Dendritic cell treated with granulocyte-macrophage colony-stimulating factor and Interleukin-4, amounts not matched to agents 40 ng/mL and 50 ng/mL, for 4 days (primary cell): ENCODE data around the gene CLDN3.
A peak's percentile ranks its signal among the peaks of the same experiment; 100 is the strongest.
"Not testable (repeated sequence)": the region's sequence is repeated elsewhere in the genome, so short reads cannot be mapped to it uniquely, and the experiment has no call there.

Experiments used
- H3K27ac Mint-ChIP-seq: one replicate; pipeline ENCODE4 v1.8.0; 2022; ENCODE audit warnings: mild to moderate bottlenecking, mixed read lengths
- H3K27me3 Mint-ChIP-seq: one replicate; pipeline ENCODE4 v1.8.0; 2022; ENCODE audit warnings: mild to moderate bottlenecking, mixed read lengths
- H3K36me3 Mint-ChIP-seq: one replicate; pipeline ENCODE4 v1.8.0; 2022; ENCODE audit warnings: low read depth, mixed read lengths
- H3K4me1 Mint-ChIP-seq: one replicate; pipeline ENCODE4 v1.8.0; 2022; ENCODE audit warnings: low read depth, mixed read lengths
- H3K4me3 Mint-ChIP-seq: one replicate; pipeline ENCODE4 v1.8.0; 2022; ENCODE audit warnings: mild to moderate bottlenecking, moderate library complexity, mixed read lengths
- H3K9me3 Mint-ChIP-seq: one replicate; pipeline ENCODE4 v1.8.0; 2022; ENCODE audit warnings: mixed read lengths
- intact Hi-C: fragments of 100-400 bp; cut with micrococcal nuclease; formaldehyde crosslinking; loops from one replicate; pipeline ENCODE4 v1.15.0; 2022

The CLDN3 gene

GRCh38 chr7:73737491-73738219 lies 32.4 kb downstream of the CLDN3 start:
- Mint-ChIP-seq H3K4me3 (peak overlapping the region; percentile 97), H3K9me3 (peaks cover 13% of the 10 kb centered on the region), H3K27ac (peak overlapping the region; percentile 96), H3K36me3 (peaks cover 38% of the 10 kb centered on the region), H3K4me1 (peaks cover 39% of the 10 kb centered on the region), H3K27me3 (peaks cover 34% of the 10 kb centered on the region)
- intact Hi-C loops = loop anchor here (2.0 to 5.0 kb wide), 2 partner anchors 55 to 345 kb away; partner anchors contain the start of genes BUD23, DNAJC30 and LIMK1

GRCh38 chr7:73736885-73737284 lies 33.2 kb downstream of the CLDN3 start:
- peaks cover 32% of the 10 kb centered on the region for H3K27me3 Mint-ChIP-seq
- peaks cover 39% of the 10 kb centered on the region for H3K4me1 Mint-ChIP-seq
- peaks cover 13% of the 10 kb centered on the region for H3K9me3 Mint-ChIP-seq
- peaks cover 38% of the 10 kb centered on the region for H3K36me3 Mint-ChIP-seq
- no peak overlapping the region for H3K4me3 Mint-ChIP-seq
- H3K27ac Mint-ChIP-seq = no peak overlapping the region
- intact Hi-C loops = loop anchor here (5.0 kb wide), 1 partner anchor 345 kb away; the partner anchor contains the start of gene LIMK1

- intact Hi-C loops = loop anchor here (5.0 kb wide), 1 partner anchor 347 kb away; the partner anchor contains the start of gene LIMK1
- Mint-ChIP-seq H3K36me3 (peaks cover 38% of the 10 kb centered on the region), H3K27me3 (peaks cover 31% of the 10 kb centered on the region), H3K9me3 (peaks cover 13% of the 10 kb centered on the region), H3K4me3 (no peak overlapping the region), H3K27ac (peak overlapping the region; percentile 50), H3K4me1 (peaks cover 39% of the 10 kb centered on the region)
Observed at GRCh38 chr7:73735528-73735905, 34.6 kb downstream of the CLDN3 start.

GRCh38 chr7:73734619-73735527 lies 35.2 kb downstream of the CLDN3 start:
- intact Hi-C loops = loop anchor here (5.0 kb wide), 1 partner anchor 347 kb away; the partner anchor contains the start of gene LIMK1
- H3K36me3 Mint-ChIP-seq = peaks cover 38% of the 10 kb centered on the region
- peaks cover 13% of the 10 kb centered on the region for H3K9me3 Mint-ChIP-seq
- H3K27me3 Mint-ChIP-seq = peaks cover 33% of the 10 kb centered on the region
- peak overlapping the region; percentile 50 for H3K27ac Mint-ChIP-seq
- no peak overlapping the region for H3K4me3 Mint-ChIP-seq
- peaks cover 39% of the 10 kb centered on the region for H3K4me1 Mint-ChIP-seq

GRCh38 chr7:73732397-73732796 lies 37.7 kb downstream of the CLDN3 start:
- Mint-ChIP-seq H3K36me3 (peaks cover 27% of the 10 kb centered on the region), H3K9me3 (peaks cover 13% of the 10 kb centered on the region), H3K4me3 (no peak overlapping the region), H3K27me3 (peaks cover 46% of the 10 kb centered on the region), H3K27ac (no peak overlapping the region), H3K4me1 (peaks cover 21% of the 10 kb centered on the region)
- intact Hi-C loops = no loop called here

- H3K36me3 Mint-ChIP-seq = peaks cover 8% of the 10 kb centered on the region
- intact Hi-C loops = no loop called here
- H3K4me1 Mint-ChIP-seq = peaks cover 10% of the 10 kb centered on the region
- peaks cover 50% of the 10 kb centered on the region for H3K27me3 Mint-ChIP-seq
- H3K4me3 Mint-ChIP-seq = no peak overlapping the region
- H3K9me3 Mint-ChIP-seq = peaks cover 13% of the 10 kb centered on the region
- no peak overlapping the region for H3K27ac Mint-ChIP-seq
Observed at GRCh38 chr7:73730485-73730884, 39.6 kb downstream of the CLDN3 start.

GRCh38 chr7:73728551-73728950 lies 41.5 kb downstream of the CLDN3 start:
- peaks cover 63% of the 10 kb centered on the region for H3K27me3 Mint-ChIP-seq
- H3K4me1 Mint-ChIP-seq = no peaks in the 10 kb centered on the region
- no peaks in the 10 kb centered on the region for H3K36me3 Mint-ChIP-seq
- H3K9me3 Mint-ChIP-seq = no peaks in the 10 kb centered on the region
- no peak overlapping the region for H3K4me3 Mint-ChIP-seq
- no peak overlapping the region for H3K27ac Mint-ChIP-seq
- intact Hi-C loops = no loop called here

- Mint-ChIP-seq H3K27me3 (peaks cover 61% of the 10 kb centered on the region), H3K4me1 (no peaks in the 10 kb centered on the region), H3K36me3 (no peaks in the 10 kb centered on the region), H3K9me3 (no peaks in the 10 kb centered on the region), H3K27ac (no peak overlapping the region), H3K4me3 (no peak overlapping the region)
- intact Hi-C loops = no loop called here
Observed at GRCh38 chr7:73727952-73728351, 42.1 kb downstream of the CLDN3 start.

GRCh38 chr7:73726083-73726466 lies 44.0 kb downstream of the CLDN3 start:
- Mint-ChIP-seq H3K9me3 (no peaks in the 10 kb centered on the region), H3K27ac (no peak overlapping the region), H3K27me3 (peaks cover 66% of the 10 kb centered on the region), H3K36me3 (no peaks in the 10 kb centered on the region), H3K4me1 (no peaks in the 10 kb centered on the region), H3K4me3 (no peak overlapping the region)
- intact Hi-C loops = no loop called here

- H3K9me3 Mint-ChIP-seq = no peaks in the 10 kb centered on the region
- H3K27ac Mint-ChIP-seq = no peak overlapping the region
- H3K4me1 Mint-ChIP-seq = peaks cover 7% of the 10 kb centered on the region
- intact Hi-C loops = no loop called here
- no peak overlapping the region for H3K4me3 Mint-ChIP-seq
- H3K27me3 Mint-ChIP-seq = peaks cover 72% of the 10 kb centered on the region
- H3K36me3 Mint-ChIP-seq = no peaks in the 10 kb centered on the region
Observed at GRCh38 chr7:73723813-73724212, 46.3 kb downstream of the CLDN3 start.

- Mint-ChIP-seq H3K36me3 (no peaks in the 10 kb centered on the region), H3K27ac (no peak overlapping the region), H3K27me3 (peaks cover 72% of the 10 kb centered on the region), H3K4me3 (no peak overlapping the region), H3K4me1 (peaks cover 17% of the 10 kb centered on the region), H3K9me3 (no peaks in the 10 kb centered on the region)
- intact Hi-C loops = no loop called here
Observed at GRCh38 chr7:73722785-73723184, 47.3 kb downstream of the CLDN3 start.

- H3K27me3 Mint-ChIP-seq = peaks cover 76% of the 10 kb centered on the region
- H3K4me1 Mint-ChIP-seq = peaks cover 22% of the 10 kb centered on the region
- H3K4me3 Mint-ChIP-seq, H3K27ac Mint-ChIP-seq, H3K9me3 Mint-ChIP-seq, intact Hi-C loops, H3K36me3 Mint-ChIP-seq: not testable (repeated sequence)
Observed at GRCh38 chr7:73722182-73722581, 47.9 kb downstream of the CLDN3 start.

- Mint-ChIP-seq H3K4me1 (peaks cover 29% of the 10 kb centered on the region), H3K4me3 (no peak overlapping the region), H3K9me3 (no peaks in the 10 kb centered on the region), H3K27ac (no peak overlapping the region), H3K27me3 (peaks cover 77% of the 10 kb centered on the region), H3K36me3 (no peaks in the 10 kb centered on the region)
- intact Hi-C loops = no loop called here
Observed at GRCh38 chr7:73721377-73721817, 48.7 kb downstream of the CLDN3 start.

- not testable (repeated sequence) for H3K27ac Mint-ChIP-seq, H3K36me3 Mint-ChIP-seq
Observed at GRCh38 chr7:73720443-73720842, 49.6 kb downstream of the CLDN3 start.

More at GRCh38 chr7:73720443-73720842, 49.6 kb downstream of the CLDN3 start:
- intact Hi-C loops, H3K9me3 Mint-ChIP-seq: not testable (repeated sequence)
- Mint-ChIP-seq H3K4me3 (peak overlapping the region; percentile 58), H3K27me3 (peaks cover 86% of the 10 kb centered on the region), H3K4me1 (peaks cover 38% of the 10 kb centered on the region)
